Fibroblast of mammary gland (primary cell): Measurements from ENCODE around the gene SRGAP3.
A peak's percentile ranks its signal among the peaks of the same experiment; 100 is the strongest.

Experiments
- DNase-seq: peaks from one replicate; pipeline ENCODE4 v3.0.0-alpha.2; 2010; ENCODE audit warnings: low read depth
- H3K4me3 ChIP-seq: 2 replicates; pipeline ENCODE4 v1.5.1; 2011; ENCODE audit warnings: low read depth, mild to moderate bottlenecking, low read length, moderate library complexity; ENCODE audit not compliant: control insufficient read depth
- TF ChIP-seq, protein P1 (sequence below): conservative IDR thresholded peaks from 2 replicates; pipeline ENCODE4 v1.5.1; 2011; ENCODE audit warnings: low read depth, low read length, inconsistent platforms; ENCODE audit not compliant: control insufficient read depth, insufficient read depth

The SRGAP3 gene

DNA sequence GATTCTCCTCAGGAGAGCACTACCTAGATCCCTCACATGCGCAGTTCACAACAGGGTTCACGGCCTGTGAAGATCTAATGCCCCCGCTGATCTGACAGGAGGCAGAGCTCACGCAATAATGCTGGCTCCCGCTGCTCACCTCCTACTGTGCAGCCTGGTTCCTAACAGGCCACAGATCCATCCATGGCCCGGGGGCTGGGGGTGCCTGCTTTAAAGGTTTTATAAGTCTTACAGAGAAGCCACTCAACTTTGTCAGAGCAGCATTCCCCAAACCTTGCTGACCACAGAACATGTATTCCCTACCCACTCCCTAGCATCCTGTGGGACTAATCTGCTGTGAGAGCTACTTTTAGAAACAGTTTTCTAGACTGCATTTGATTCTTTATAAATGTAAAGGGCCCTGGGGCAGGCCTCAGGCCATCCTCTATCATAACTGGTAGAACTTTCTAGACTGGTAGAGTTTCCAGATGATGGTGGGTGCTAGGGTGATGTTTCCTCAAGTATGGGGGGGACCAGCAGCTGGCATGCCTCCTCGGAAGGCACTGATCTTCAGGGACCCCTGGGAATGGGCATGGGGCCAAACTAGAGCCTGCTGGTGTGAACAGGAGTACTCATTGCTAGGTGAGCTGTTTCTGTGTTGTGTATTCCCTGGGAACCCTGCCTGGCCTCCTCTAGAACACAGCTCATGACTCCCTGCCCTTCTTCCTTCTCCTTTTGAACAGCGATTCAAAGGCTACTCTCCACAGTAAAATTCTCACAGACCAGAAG is 260.5 kb downstream of the SRGAP3 start:
- DNase-seq, result no peak
- TF ChIP-seq, protein P1, sequence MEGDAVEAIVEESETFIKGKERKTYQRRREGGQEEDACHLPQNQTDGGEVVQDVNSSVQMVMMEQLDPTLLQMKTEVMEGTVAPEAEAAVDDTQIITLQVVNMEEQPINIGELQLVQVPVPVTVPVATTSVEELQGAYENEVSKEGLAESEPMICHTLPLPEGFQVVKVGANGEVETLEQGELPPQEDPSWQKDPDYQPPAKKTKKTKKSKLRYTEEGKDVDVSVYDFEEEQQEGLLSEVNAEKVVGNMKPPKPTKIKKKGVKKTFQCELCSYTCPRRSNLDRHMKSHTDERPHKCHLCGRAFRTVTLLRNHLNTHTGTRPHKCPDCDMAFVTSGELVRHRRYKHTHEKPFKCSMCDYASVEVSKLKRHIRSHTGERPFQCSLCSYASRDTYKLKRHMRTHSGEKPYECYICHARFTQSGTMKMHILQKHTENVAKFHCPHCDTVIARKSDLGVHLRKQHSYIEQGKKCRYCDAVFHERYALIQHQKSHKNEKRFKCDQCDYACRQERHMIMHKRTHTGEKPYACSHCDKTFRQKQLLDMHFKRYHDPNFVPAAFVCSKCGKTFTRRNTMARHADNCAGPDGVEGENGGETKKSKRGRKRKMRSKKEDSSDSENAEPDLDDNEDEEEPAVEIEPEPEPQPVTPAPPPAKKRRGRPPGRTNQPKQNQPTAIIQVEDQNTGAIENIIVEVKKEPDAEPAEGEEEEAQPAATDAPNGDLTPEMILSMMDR, result no peak
- no peak overlapping the region for H3K4me3 ChIP-seq

DNA sequence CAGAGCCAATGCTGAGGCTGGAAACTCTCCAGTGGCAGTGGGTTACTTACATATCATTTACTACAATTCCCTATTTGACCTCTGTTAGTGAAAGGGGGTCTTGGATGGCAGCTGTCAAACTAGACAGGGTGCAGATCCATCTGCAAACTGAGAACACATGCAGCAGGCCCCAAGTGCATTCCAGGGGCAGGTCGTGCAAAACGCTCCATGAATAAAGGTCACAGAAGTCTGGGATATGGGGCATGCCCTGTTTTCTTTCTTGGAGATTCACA is 261.1 kb downstream of the SRGAP3 start:
- TF ChIP-seq, protein P1, result no peak
- DNase-seq, result no peak
- no peak overlapping the region for H3K4me3 ChIP-seq

DNA sequence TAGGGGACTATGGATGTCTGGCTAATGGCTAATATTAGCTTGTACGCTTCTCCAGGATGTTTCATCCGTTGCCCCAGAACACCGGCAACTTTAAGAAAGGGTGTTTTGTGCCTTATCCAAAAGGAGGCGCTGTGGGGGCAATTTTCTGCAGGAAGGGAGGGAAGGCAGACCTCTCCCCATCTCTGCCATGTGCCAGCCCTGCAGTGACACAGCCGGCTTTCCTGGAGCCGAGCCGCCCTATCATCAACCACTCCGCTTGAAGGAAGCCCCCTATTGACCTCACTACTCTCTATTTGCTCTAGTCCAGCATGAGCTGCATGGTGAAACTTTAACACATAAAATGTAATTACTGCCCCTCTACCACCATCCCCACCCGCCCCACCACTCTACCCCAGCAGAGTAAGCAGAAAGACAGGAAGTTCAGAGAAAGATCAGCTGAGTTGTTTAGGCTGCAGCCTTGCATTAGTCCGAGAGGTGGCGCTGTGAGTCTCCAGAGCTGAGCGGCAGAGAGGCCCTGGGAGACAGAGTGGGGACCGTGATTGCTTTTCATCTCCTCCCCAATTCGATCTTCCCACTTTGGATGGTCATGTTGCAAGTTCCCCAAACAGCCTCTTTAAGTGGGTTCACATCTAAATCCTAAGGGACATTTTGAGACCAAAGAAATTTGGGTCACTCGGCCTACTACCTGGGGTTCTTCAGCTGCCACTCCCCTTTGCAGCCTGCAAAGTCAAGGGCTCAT is 261.6 kb downstream of the SRGAP3 start:
- DNase-seq, result peak; percentile 64
- TF ChIP-seq, protein P1, result peak; percentile 87
- no peak overlapping the region for H3K4me3 ChIP-seq

DNA sequence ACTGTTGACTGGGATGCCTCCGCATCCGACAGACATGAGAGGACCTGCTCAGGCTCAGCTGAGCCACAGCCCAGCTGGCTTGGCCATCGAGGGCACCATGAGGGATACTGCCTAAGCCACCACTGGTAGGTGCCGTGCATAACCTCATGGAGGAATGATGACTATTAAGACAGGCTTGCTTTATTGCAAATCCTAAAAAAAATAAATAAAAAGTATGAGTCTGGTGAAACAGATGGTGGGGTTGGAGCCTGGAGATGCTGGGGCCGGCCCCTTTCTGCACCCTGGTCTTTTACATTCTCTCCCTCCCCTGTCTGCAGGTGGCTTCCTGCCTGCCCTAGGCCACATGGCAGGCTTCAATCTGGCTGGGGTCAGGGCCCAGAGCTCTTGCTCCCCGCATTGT is 262.2 kb downstream of the SRGAP3 start:
- TF ChIP-seq, protein P1, result no peak
- H3K4me3 ChIP-seq, result no peak overlapping the region

DNA sequence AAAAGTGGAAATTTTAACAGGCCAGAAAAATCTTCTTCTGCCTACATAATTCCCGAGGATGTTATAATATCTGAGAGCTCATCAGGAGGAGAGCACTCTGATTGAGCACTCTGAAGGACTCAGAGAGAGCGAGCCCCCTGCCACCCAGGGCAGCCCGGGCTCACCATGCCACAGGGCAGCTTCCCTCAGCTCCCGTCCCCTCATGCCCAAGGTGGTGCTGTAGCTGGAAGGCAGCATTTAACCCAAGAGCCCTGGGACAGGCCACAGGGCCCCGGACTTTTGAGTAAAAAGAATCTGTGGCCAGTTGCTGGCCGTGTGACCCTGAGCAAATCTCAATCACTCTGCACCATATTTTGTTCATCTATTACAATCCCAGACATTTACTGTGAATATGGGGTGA is 262.7 kb downstream of the SRGAP3 start:
- TF ChIP-seq, protein P1, result no peak
- no peak overlapping the region for H3K4me3 ChIP-seq
- DNase-seq, result no peak

More for the DNA sequence above, 262.2 kb downstream of the SRGAP3 start:
- DNase-seq, result no peak

DNA sequence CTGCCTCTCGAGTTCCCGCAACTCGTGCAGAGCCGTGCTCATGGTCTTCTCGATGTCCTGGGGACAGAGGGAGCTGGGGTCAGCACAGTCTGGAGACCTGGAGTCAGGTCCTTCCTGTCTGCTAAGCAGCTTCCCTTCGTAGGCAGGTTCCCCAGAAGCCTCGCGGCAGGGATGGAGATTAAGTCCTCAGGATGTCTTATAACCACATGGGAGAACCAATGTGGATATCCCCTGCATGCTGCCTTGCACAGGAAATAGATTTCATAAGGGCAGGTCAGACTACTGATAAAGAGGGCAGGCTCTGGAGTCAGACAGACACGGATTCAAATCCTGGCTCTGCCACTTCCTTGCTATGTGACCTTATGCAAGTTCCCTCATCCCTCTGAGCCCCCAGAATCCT is 263.6 kb downstream of the SRGAP3 start:
- no peak for DNase-seq
- no peak overlapping the region for H3K4me3 ChIP-seq
- TF ChIP-seq, protein P1, result no peak

DNA sequence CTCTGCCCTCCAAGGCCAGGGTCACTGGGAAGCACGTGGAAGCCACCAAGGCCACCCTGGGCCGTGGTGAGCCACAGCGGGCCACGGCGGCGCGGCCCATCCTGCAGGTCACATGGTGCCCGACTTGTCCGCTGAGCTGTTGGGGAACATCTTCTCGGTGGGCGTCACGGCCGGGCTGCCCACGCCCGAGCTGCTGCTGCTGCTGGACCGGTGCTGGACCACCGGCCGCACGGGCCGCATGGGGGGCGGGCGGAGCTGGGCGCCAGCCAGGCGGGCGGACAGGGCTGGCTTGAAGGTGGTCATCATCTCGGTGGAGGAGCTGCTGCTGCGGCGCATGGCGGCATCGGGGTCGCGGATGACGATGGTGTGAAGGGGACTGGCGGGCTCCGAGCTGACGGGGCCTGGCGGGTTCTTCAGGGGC is 264.0 kb downstream of the SRGAP3 start:
- TF ChIP-seq, protein P1, result no peak
- no peak for DNase-seq
- H3K4me3 ChIP-seq, result no peak overlapping the region
